GF-D8 (cell line): ENCODE results near the gene GCA.

ENCODE experiments used
- DNase-seq: peaks from one replicate; lab custom pipeline; 2025; lab: John Stamatoyannopoulos, UW

The GCA gene

GRCh38 chr2:162328424-162329157 lies 15.3 kb upstream of the GCA start:
- DNase-seq: no peak

DNA sequence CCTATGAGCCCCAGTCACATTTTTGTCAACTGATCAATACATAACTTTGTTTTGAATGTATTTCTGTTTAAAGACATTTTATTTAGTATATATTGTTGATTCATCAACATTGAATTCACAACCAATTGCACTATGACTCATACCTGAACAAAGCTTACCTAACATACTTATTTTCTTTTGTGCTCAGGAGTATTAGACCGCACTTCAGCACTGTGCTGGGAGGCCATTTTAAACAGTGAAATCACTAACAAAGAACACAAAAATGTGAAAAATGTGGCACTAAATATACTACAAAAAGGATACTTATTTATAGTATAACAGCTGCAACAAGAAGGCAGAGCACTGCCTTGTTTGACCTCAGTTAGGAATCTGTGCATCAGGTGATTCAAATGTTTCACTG lies 13.1 kb upstream of the GCA start:
- no peak for DNase-seq

DNA sequence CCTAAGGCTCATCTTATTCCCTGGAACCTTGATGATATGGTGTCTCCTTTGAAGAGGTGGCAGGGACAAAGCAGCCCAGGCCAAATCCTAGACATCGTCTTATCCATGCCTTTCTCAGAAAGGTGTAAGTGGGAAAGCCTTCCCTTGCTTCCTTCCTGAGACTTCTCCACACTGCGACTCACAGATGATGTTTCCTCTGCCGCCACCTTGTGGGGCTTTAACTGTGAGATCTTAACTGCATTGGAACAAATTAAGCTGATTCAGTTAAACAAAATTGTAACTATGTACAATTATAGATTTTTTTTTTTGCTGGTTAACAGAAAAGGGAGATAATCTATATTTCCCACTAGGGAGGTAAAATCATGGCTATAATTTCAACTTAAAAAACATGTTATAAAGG lies 10.0 kb upstream of the GCA start:
- no peak for DNase-seq

- no peak for DNase-seq
Measured at GRCh38 chr2:162337868-162338267, 6.1 kb upstream of the GCA start.

- no peak for DNase-seq
Measured at GRCh38 chr2:162340822-162341221, 3.1 kb upstream of the GCA start.

GRCh38 chr2:162342321-162342720 lies 1.6 kb upstream of the GCA start:
- DNase-seq: peak; percentile 31

DNA sequence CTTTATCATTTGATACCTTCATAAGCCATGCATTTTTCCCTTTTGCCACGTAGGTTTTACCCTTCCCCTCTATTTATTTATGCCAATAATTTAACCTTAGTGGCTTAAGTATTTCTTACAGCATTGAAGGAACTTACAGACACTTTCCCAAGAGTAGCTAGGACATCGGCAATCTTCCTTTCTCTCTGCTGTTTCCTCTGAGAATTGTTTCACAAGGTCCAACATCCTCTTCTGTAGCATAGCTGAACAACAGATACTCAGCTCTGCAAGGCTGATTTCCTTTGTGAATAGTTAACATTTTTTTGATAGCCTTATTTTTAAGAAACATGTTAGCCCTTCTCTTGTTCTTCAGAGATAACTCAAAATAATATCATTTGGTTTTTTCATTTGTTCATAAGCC lies 1.1 kb upstream of the GCA start:
- DNase-seq: peak; percentile 63

GRCh38 chr2:162343492-162343823 lies 474 bp upstream of the GCA start:
- DNase-seq: no peak

DNA sequence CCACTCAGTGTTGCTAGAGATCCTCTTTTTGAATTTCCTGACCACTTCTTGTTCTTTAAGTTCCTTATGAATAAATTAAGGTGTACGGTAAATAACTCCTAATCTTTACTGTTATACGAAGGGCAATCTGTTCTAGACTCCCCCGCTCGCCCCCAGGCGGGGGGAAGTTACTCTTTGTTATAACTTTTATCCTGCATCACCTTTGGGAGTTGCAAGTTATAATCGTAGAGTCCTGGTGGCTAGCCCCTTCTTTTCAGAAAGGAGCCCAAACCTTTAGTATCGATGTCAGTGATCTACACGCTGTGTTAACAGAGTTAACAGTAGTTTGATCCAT lies 652 bp downstream of the GCA start:
- DNase-seq: no peak

GRCh38 chr2:162365392-162365791 lies 21.5 kb downstream of the GCA start:
- no peak for DNase-seq

GRCh38 chr2:162368494-162368893 lies 24.6 kb downstream of the GCA start:
- no peak for DNase-seq

DNA sequence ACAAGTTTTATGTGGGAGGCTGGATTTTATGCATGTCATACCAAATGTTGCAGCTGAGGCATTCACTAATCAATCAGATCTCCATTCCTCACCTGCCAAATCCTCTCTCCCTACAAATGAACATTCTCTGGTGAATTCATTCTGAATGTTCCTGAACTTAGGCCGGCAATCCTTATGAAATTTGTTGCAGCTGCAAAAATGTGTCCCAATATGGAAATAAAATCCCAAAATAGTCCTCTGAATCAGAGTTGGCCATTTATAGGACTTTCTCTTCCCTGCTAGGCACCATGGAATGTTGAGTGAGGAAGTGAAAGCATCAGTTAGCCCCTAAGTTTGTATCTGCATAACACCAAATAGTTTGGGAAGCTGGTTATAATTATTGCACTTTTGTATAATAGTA lies 25.6 kb downstream of the GCA start:
- no peak for DNase-seq

- no peak for DNase-seq
Measured at GRCh38 chr2:162370931-162371330, 27.0 kb downstream of the GCA start.

- no peak for DNase-seq
Measured at GRCh38 chr2:162372818-162373217, 28.9 kb downstream of the GCA start.

GRCh38 chr2:162379719-162380580 lies 36.0 kb downstream of the GCA start:
- no peak for DNase-seq

GRCh38 chr2:162381851-162382250 lies 37.9 kb downstream of the GCA start:
- no peak for DNase-seq

DNA sequence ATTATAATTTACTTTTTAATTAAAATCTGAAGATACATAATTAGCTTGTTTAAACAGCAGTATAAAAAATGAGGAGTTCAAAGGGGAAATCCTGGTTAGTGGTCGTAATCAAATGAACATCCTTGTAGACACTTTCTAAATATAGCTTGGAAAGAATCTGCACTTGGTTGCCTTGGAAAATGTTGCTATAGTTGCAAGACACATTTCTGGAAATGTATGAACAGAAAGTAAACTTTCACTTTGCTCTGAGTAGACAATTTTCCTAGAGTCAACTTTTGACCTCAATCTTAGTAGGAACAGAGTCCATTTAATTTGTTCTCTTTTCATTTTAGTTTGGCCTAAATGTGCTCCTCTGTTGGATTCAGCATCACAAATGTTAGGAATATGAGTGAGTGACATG lies 38.3 kb downstream of the GCA start:
- DNase-seq: no peak

DNA sequence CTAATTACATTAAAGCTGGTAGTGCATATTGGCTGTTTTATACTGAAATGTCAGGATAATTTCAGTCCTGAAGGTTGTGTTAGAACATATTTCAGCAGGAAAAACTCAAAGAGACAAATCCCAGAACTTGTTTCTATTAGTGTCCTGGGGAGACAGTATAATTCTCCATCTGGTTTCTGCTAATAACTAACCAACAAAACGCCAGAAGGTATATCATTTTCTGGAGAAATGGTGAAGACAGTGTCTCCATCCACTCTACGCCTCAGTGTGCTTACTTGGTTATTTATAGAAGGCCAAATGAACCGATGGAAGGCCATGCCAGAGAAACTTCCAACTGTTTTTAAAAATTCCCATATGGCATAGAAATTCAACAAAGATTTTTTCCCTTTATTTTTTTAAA lies 41.6 kb downstream of the GCA start:
- no peak for DNase-seq

DNA sequence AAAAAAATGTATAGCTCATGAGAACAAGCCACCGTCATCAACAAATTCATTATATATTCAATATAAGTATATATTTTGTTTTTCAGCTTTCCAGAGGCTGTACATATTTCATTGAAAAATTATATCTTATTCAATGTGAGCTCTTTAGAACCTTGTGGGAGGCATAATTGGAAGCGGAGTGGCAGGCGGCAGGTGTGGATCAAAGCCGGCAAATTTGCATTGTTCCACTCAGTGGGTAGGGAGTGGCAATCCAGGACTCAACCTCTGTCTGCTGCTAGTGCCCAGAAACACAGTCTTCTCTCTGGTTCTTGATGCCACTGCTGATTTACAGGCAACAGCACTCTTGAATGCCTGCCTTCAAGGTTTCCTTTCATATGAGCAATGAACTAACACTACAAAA lies 46.9 kb downstream of the GCA start:
- no peak for DNase-seq

DNA sequence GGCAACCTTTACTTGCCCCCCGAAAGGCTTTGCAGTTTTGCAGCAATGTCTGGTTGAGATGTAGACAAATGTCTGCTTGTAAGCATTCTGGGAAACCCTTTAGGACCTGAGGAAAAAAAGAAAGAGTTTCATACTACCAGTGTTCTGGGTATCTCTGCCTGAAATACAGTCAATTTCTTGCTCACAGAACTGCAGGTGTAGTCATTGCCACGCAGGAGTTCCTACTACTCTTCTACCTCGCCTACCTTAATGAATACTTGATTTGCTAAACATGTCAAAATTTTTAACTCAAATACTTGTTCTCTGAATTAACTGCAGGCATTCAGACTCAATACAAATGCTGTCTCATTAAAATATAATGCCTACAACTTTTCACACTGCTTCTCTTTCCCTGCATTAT lies 56.4 kb downstream of the GCA start:
- no peak for DNase-seq

DNA sequence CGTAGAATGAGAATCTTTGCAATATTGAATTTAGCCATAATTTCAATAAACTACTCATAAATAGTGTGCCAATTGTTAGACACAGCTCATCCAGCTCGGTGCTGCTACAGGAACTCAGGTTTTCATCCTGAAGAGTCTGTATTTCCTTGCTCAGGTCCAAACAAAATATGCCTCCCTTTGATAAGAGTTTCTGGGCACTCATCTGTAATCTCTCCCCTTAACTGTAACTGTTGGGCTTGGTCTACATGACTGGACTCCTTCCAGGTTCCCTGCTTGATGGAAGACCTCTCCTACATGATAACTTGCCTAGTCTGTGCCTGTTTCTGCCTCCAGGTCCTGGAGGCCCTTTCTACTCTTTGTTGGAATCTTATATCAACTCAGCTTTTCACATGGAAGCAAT lies 57.9 kb downstream of the GCA start:
- DNase-seq: no peak

- no peak for DNase-seq
Measured at GRCh38 chr2:162403884-162404283, 60.0 kb downstream of the GCA start.
